ENCODE data around the gene LGALS12.
A peak's percentile ranks its signal among the peaks of the same experiment; 100 is the strongest.
"Not testable (repeated sequence)": the region's sequence is repeated elsewhere in the genome, so short reads cannot be mapped to it uniquely, and the experiment has no call there.

The LGALS12 gene

DNA sequence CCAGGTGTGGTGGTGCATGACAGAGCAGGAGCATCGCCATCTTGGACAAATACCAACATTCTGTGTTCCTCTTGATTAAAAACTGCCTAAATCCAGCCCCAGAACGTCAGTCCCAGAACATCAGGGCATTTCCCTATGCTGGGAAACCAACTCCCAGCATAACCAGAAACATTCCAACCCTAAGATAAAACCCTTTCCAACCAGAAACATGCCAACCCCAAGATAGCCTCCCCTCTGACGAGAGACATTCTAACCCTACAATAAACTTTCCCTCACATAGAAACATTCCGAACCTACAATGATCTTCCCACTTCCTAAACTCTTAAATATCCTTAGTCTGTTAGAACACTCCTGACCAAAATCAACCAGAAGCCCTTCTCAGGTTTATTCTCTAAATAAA, 42.3 kb downstream of the LGALS12 start:
- DNase-seq (ENCODE audit: low spot score): no peak
- in situ Hi-C loops (cut with MboI; ENCODE audit: low sequenced_read_pairs, unreplicated experiment): no loop called here
- TF ChIP-seq CTCF (IDR thresholded peaks at IDR 0.05; ENCODE audit: borderline replicate concordance, control extremely low read depth, extremely low read depth, insufficient read depth, missing control alignments): no peak

DNA sequence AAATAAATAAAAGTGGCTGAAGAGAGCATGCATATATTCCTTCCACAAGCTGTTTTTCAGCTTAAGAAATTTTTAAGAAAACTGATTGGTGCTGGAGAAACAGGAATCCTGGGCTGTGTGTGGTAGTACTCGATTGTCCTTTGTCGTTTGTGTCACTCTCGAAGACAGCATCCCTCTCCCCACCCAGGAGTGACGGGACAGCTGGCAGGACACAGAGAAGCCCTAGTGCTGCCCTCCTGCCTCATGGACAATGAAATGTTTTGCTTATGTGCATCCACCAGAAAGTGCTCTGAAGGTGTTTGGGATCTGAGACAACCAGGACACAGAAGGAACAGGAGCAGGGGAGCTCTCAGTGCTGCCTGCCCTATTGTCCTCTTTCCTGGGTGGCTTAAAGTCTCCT, 43.5 kb downstream of the LGALS12 start:
- in situ Hi-C loops (cut with MboI; ENCODE audit: low sequenced_read_pairs, unreplicated experiment): no loop called here
- no peak for TF ChIP-seq CTCF (IDR thresholded peaks at IDR 0.05; ENCODE audit: borderline replicate concordance, control extremely low read depth, extremely low read depth, insufficient read depth, missing control alignments)
- no peak for DNase-seq (ENCODE audit: low spot score)

DNA sequence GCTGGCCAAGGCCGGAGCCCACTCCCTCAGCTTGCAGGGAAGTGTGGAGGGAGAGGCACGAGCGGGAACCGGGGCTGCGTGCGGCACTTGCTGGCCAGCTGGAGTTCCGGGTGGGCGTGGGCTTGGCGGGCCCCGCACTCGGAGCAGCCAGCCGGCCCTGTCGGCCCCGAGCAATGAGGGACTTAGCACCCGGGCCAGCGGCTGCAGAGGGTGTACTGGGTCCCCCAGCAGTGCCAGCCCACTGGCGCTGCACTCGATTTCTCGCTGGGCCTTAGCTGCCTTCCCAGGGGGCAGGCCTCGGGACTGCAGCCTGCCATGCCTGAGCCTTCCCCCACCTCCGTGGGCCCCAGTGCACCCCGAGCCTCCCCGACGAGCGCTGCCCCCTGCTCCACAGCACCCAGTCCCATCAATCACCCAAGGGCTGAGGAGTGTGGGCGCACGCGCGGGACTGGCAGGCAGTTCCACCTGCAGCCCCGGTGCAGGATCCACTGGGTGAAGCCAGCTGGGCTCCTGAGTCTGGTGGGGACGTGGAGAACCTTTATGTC, 44.3 kb downstream of the LGALS12 start:
- DNase-seq (ENCODE audit: low spot score); in situ Hi-C loops (cut with MboI; ENCODE audit: low sequenced_read_pairs, unreplicated experiment): not testable (repeated sequence)

DNA sequence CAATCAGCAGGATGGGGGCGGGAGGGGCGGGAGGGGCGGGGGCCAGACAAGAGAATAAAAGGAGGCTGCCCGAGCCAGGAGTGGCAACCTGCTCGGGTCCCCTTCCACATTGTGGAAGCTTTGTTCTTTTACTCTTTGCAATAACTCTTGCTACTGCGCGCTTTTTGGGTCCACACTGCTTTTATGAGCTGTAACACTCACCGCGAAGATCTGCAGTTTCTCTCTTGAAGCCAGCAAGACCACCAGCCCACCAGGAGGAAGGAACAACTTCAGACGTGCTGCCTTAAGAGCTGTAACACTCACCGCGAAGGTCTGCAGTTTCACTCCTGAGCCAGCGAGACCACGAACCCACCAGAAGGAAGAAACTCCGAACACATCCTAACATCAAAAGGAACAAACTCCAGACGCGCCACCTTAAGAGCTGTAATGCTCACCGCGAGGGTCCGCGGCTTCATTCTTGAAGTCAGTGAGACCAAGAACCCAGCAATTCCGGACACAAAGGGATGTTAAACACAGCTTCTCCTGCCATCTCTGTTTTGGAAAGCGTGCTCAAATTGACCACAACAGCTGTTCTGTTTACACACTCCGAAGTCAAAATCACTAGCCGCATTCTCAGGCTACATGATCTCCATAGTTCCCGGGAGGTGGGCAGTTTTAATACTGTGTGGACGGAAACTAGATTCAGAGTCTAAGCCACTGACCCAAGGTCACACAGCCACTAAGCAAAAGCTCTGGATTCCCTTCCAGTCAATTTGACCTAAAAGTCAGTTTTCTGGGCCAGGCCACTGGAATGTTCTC, 45.4 kb downstream of the LGALS12 start:
- DNase-seq (ENCODE audit: low spot score): no peak
- in situ Hi-C loops (cut with MboI; ENCODE audit: low sequenced_read_pairs, unreplicated experiment): no loop called here
- no peak for TF ChIP-seq CTCF (IDR thresholded peaks at IDR 0.05; ENCODE audit: borderline replicate concordance, control extremely low read depth, extremely low read depth, insufficient read depth, missing control alignments)

DNA sequence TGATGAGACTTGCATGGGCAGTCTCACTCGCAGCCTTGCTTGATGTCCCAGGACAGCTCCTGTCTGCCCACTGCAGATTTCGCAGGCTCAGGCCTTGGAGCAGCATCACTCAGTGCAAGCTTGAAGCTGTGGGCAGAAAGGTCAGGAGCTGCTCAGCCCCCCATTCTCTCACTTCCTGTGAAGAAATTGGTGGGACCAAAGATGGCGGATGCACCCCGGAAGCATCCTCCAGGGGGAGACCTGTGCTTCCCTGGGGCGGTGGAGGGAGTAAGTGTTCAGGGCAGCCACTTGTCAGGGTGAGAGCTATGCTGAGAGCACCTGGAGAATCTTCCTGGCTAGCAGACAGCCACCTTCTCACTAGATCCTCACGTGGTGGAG, 46.0 kb downstream of the LGALS12 start:
- in situ Hi-C loops (cut with MboI; ENCODE audit: low sequenced_read_pairs, unreplicated experiment): no loop called here
- TF ChIP-seq CTCF (IDR thresholded peaks at IDR 0.05; ENCODE audit: borderline replicate concordance, control extremely low read depth, extremely low read depth, insufficient read depth, missing control alignments): no peak

GRCh38 chr11:63552921-63553320, 47.0 kb downstream of the LGALS12 start:
- no peak for DNase-seq (ENCODE audit: low spot score)
- TF ChIP-seq CTCF (IDR thresholded peaks at IDR 0.05; ENCODE audit: borderline replicate concordance, control extremely low read depth, extremely low read depth, insufficient read depth, missing control alignments): no peak
- in situ Hi-C loops (cut with MboI; ENCODE audit: low sequenced_read_pairs, unreplicated experiment): no loop called here

More for the DNA sequence above, 46.0 kb downstream of the LGALS12 start:
- no peak for DNase-seq (ENCODE audit: low spot score)

DNA sequence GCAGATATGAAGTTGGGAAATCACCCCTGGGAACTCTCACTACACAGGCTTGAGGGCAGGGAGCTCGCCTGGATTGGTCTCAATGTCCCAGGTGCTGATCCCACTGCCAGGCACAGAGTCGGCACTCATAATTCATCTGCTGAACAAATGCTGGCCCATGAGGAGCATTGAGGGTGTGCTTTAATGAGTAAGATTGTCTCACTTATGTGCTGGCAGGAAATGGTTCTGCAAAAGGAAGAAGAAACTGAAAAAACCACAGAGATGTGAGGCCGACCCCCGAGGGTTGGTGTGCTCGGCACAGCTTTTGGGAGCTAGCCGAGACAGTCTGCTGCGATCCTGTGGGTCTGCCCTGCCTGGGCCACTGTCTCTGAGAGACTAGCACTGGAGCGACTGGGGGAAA, 47.9 kb downstream of the LGALS12 start:
- TF ChIP-seq CTCF (IDR thresholded peaks at IDR 0.05; ENCODE audit: borderline replicate concordance, control extremely low read depth, extremely low read depth, insufficient read depth, missing control alignments): no peak
- in situ Hi-C loops (cut with MboI; ENCODE audit: low sequenced_read_pairs, unreplicated experiment): no loop called here
- peak; percentile 69 for DNase-seq (ENCODE audit: low spot score)

Measured in GM13976 (cell line).